Neuron (in vitro differentiated cells): ENCODE results near the gene KRTAP5-10.
"Not testable (repeated sequence)": the region's sequence is repeated elsewhere in the genome, so short reads cannot be mapped to it uniquely, and the experiment has no call there.

Source experiments
- H2AFZ ChIP-seq: one replicate; pipeline ENCODE4 v1.6.1; 2013; ENCODE audit warnings: low read depth, mild to moderate bottlenecking, inconsistent platforms, low read length, moderate library complexity
- H3K27me3 ChIP-seq: one replicate; pipeline ENCODE4 v1.6.1; 2013; ENCODE audit warnings: low read length; ENCODE audit not compliant: insufficient read depth
- H3K36me3 ChIP-seq: one replicate; pipeline ENCODE4 v1.6.1; 2013; ENCODE audit warnings: low read length; ENCODE audit not compliant: insufficient read depth
- H3K4me1 ChIP-seq: one replicate; pipeline ENCODE4 v1.6.1; 2013; ENCODE audit warnings: low read length; ENCODE audit not compliant: insufficient read depth
- H3K4me3 ChIP-seq: 2 replicates; pipeline ENCODE4 v1.5.1; 2013; ENCODE audit warnings: mild to moderate bottlenecking, low read length, moderate library complexity
- H3K9me3 ChIP-seq: one replicate; pipeline ENCODE4 v1.6.1; 2013; ENCODE audit warnings: low read length

The KRTAP5-10 gene

GRCh38 chr11:71614366-71614917 lies 49.1 kb downstream of the KRTAP5-10 start:
- not testable (repeated sequence) for H3K9me3 ChIP-seq, H3K4me1 ChIP-seq, H2AFZ ChIP-seq, H3K36me3 ChIP-seq, H3K27me3 ChIP-seq, H3K4me3 ChIP-seq

- H3K36me3 ChIP-seq, H2AFZ ChIP-seq, H3K27me3 ChIP-seq, H3K4me3 ChIP-seq, H3K4me1 ChIP-seq, H3K9me3 ChIP-seq: not testable (repeated sequence)
Observed at GRCh38 chr11:71615003-71615402, 49.6 kb downstream of the KRTAP5-10 start.
